T-helper 9 cell (primary cell): Measurements from ENCODE around the gene SLC35C1.

Experiments used
- DNase-seq: peaks from one replicate; pipeline ENCODE4 v3.0.0-alpha.2; 2020
- total RNA-seq, 2 donors: gene quantifications; one replicate each; lab custom pipeline; 2026; lab: John Stamatoyannopoulos, UW

SLC35C1 gene
- 13.5 to 45.2 reads per million in 2 donors for total RNA-seq

GRCh38 chr11:45804761-45805304 is at the start of gene SLC35C1:
SLC35C1 (plus strand) TSS chr11:45805149; CDS start chr11:45805802, 653 bp downstream.
- peak; percentile 94 for DNase-seq

GRCh38 chr11:45755281-45755859 is 49.6 kb upstream of the SLC35C1 start:
- DNase-seq: no peak

- DNase-seq: no peak
These were observed 48.5 kb upstream of the SLC35C1 start for GRCh38 chr11:45756384-45757010.

DNA sequence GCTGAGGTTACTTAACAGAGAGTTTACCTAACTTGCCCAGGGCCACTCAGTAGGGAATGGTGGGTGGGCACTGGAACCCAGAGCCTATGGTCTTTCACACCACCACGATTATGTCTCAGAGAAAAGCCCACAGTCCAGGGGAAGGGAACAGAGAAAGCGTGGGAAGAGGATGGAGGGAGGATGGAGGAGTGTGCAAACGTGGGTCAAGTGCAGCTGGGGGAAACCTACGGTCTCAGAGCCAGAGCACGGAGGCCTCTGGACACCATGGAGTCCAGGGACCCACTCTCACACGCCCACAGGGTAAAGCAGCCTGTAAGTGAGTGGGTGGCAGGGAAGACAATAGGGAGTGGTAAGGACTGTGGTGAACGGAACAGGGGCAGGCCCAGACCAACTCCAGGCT is 47.3 kb upstream of the SLC35C1 start:
- DNase-seq: no peak

DNA sequence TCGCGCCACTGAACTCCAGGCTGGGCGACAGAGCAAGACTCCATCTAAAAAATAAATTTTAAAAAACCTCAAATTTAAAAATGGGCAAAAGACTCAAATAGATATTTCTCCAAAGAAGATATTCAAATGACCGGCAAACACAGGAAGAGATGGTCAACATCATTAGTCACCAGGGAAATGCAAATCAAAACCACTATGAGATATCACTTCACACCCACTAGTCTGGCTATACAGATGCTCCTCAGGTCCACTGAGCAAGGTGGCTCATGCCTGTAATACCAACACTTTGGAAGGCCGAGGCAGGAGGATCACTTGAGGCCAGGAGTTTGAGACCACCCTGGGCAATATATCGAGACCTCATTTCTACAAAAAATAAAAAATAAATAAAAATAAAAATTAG is 43.3 kb upstream of the SLC35C1 start:
- DNase-seq: no peak

DNA sequence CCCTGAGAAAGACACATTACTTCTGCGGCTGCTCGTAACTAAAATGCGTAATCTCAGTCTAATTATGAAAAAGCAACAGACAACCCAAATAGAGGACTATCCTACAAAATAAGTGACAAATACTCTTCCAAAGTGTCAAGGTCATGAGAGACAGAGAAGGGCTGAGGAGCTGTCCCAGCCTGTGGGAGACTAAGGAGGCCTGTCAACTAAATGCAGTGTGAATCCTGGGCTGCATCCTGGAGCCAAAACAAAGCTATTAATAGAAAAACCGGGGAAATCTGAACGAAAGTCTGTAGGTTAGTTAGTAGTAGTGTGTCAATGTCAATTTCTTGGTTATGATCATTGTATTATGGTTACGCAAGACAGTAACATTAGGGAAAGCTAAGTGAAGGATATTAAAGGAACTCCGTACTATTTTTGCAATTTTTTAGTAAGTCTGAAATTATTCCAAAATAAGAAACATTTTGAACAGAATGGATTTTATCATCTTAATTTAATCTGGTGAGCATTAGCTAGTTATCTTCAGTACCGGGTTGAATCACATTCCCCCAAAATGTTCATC is 39.8 kb upstream of the SLC35C1 start:
- no peak for DNase-seq

GRCh38 chr11:45765836-45766235 is 39.1 kb upstream of the SLC35C1 start:
- no peak for DNase-seq

GRCh38 chr11:45766469-45766868 is 38.5 kb upstream of the SLC35C1 start:
- no peak for DNase-seq

DNA sequence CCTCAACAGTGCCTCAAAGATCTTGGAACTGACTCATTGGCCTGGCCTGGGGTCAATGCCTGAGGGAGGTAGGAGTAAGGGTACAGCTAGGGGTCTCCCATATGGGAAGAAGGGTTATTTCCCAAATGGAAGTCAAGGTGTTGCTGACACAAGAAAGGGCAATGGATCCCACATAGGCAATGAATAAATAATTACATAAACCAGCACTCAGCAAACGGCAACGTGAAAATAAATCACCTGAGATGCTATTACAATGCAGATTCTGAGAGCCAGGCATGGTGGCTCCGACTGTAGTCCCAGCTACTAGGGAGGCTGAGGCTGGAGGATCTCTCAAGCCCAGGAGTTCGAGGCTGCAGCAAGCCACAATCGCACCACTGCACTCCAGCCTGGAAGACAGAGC is 36.5 kb upstream of the SLC35C1 start:
- no peak for DNase-seq

DNA sequence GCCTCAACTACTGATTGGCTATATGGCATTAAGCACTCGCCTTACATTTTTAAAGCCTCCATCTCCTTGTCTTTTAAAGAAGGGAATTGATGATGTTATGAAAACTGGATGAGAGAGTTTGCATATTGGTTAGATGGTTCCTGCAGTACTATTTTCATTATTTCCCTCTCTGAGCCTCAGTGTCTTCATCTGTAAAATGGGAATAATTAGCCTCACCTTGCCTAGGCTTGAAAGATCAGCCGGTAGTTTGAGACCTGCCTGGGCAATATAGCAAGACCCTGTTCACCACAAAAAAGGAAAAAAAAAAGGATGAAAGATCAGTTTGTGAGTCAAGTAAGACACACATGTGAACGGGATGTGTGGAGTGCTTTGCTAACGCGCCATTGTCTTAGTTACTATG is 35.0 kb upstream of the SLC35C1 start:
- no peak for DNase-seq

GRCh38 chr11:45771193-45771565 is 33.8 kb upstream of the SLC35C1 start:
- peak; percentile 69 for DNase-seq

DNA sequence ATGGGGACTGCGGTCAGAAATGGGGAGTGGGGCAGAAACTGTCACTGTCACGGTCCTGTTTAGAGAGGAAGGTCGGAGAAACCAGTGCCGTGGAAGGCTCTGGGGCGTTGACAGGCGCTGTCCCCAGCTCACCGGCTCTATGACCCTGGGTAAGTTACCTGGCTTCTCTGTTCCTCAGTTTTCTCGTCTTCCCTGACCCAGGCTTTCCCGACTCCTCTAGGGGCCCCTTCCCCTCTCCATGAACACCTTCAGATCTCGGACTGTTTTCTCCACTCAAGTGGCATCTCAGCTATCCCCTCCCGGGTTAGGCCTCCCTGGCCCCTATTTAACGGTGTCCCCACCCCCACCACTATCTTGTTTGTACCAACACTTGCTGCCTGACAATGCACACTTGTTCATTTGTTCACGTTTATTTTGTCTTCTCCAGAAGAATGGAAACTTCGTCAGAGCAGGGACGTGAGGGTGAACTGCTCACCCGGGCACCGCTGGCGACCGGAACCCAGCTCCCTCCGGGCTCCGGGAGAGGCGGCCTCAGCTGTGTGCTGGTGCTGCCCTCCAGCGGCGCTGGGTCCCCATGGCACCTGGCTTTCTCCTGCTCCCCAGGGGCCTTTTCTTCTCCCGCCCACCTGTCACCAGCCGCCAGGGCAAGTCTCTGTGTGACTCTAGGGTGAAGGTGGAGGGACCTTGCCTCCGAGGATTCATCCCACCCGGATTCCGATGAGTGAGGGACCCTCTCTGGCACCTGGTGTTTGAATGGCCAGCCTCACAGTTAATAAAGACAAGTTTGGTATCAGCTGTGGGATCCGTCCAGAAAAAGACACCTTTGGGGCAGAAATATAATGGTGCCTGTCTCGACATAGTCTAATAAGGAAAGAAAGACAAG is 33.1 kb upstream of the SLC35C1 start:
- DNase-seq: peak; percentile 71

DNA sequence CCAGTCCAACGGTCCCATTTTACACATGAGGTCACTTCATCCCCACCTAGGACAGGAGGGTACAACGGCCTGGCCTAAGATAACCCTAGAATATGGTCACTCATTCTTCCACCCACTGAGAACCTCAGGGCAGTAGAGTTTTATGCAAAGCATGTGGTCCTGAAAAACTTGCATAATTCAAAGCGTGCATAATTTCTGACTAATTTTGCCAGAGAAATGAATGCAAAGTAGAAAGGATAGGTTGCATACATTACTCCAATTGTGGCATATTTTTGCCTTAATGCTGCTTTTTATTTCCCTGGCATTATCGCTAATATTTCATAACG is 32.5 kb upstream of the SLC35C1 start:
- no peak for DNase-seq

DNA sequence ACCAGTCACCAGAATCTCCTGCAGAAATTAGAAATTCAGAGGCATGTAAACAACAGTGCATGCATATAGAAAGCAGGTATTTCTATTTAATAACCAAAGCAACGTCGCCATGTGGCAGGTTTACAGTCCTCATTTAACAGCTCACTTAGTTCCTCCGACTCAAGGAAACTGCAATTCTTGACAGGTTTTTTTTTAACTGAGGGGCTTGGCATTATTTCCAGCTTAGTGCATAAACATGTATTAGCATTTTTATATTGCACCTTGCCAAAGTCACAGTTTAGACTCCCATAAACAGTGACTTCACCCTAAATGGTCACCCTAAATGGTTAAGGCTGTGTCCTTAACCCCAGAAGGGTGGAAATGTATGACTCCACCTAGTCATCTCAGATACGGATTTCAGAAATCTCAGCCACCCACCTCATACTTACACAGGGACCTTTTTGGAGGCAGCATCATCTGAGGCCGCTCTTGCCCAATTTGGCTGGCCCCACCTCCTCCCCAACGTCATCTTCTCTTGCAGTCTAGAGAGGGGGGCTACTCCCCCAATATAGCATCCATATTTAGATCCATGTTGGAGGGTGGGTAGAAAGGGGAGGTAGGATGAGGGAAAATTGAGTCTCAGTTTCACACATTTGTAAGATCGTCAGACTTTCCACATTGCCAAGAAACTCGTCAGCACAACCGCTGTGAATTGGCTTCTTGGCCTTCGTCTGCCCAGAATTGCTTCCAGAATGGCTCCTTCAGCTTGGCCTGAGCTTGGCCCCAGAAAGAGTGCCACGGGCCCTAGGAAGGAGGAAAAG is 31.8 kb upstream of the SLC35C1 start:
- DNase-seq: no peak

GRCh38 chr11:45773786-45774655 is 30.9 kb upstream of the SLC35C1 start:
- DNase-seq: no peak

- no peak for DNase-seq
These were observed 30.2 kb upstream of the SLC35C1 start for GRCh38 chr11:45774786-45775185.

DNA sequence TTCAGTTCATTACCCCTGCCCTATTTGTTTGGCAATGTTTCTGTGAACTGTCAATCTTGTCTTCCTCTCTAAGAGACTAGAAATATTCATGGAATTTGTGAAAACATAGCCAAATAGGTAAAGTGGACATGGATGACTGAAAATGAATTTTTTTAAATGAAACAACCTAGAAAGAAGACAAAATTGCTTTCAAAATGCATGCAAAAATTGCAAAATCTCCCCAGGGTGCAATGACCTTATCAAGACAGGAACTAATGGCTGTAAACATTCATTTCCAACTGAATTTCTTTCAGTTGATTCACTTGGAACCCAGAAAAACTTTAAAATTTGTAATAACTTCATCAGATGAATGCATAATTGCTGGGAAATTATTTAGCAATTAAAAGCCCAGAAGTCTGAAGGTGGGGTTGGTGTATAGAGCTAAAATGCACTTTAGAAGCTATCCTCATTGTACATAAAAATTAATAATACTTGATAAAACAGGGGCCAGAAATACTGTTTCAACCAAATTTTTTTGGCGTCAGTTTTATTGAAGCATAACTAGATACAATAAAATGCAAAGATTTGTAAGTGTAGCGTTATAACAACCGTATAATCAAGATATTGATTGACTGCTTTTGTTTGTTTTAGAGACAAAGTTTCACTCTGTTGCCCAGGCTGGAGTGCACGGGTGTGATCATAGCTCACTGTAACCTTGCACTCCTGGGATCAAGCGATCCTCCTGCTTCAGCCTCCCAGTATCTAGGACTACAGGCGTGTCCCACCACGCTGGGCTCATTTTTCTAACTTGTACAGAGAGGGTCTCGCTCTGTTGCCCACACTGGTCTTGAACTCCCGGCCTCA is 27.6 kb upstream of the SLC35C1 start:
- DNase-seq: no peak

DNA sequence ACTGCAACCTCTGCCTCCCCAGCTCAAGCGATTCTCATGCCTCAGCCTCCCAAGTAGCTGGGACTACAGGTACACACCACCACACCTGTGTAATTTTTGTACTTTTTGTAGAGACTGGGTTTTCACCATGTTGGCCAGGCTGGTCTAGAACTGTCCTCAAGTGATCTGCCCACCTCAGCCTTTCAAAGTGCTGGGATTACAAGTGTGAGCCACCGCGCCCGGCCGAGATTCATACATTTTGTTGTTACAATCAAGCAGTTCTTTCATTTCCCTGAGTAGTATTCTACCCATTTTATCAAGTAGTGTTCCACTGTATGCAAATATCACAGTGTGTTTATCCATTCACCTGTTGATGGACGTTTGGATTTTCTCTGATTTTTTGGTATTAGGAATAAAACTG is 26.6 kb upstream of the SLC35C1 start:
- no peak for DNase-seq

DNA sequence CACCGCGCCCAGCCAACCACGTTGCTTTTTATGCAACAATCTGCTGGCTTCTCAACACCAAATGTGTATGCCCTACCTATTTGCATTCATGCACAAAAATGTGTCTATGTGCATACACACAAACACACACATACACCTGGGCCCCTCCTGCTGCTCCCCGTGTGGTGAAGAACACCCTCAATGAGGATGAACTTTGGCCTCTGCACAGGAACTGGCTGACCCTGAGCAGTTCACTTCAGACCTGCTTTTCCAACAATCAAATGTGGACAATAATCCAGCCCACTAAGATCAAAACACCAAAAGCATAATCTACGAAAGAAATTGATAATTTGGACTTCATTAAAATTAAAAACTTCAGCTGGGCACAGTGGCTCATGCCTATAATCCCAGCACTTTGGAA is 25.3 kb upstream of the SLC35C1 start:
- DNase-seq: no peak

DNA sequence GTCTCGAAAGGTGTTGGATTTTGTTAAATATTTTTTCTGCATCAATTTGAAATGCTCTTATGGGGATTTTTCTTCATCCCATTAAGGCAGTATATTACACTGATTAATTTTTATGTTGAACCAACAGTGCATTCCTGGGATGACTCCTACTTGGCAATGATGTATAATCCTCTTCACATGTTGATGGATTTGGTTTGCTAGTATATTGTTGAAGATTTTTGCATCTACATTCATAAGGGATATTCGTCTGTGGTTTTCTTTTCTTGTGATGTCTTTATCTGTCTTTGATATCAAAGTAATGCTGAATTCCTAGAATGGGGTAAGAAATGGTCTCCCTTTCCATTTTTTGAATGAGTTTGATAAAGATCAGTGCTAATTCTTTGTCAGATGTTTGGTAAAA is 18.7 kb upstream of the SLC35C1 start:
- no peak for DNase-seq

GRCh38 chr11:45788887-45789286 is 16.1 kb upstream of the SLC35C1 start:
- DNase-seq: no peak
